ENCODE data around the gene BCAR1. TPM values are rescaled to one million over a fixed set of nuclear protein-coding genes. Genes with fewer than 3 reads are reported as not detected.

BCAR1 gene
- total and polyA plus RNA-seq, 2 of the 13 experiments (the other 11 are each of a cell fraction or from before 2014, with no cell fraction given): 48.1 to 51.7 TPM

DNA sequence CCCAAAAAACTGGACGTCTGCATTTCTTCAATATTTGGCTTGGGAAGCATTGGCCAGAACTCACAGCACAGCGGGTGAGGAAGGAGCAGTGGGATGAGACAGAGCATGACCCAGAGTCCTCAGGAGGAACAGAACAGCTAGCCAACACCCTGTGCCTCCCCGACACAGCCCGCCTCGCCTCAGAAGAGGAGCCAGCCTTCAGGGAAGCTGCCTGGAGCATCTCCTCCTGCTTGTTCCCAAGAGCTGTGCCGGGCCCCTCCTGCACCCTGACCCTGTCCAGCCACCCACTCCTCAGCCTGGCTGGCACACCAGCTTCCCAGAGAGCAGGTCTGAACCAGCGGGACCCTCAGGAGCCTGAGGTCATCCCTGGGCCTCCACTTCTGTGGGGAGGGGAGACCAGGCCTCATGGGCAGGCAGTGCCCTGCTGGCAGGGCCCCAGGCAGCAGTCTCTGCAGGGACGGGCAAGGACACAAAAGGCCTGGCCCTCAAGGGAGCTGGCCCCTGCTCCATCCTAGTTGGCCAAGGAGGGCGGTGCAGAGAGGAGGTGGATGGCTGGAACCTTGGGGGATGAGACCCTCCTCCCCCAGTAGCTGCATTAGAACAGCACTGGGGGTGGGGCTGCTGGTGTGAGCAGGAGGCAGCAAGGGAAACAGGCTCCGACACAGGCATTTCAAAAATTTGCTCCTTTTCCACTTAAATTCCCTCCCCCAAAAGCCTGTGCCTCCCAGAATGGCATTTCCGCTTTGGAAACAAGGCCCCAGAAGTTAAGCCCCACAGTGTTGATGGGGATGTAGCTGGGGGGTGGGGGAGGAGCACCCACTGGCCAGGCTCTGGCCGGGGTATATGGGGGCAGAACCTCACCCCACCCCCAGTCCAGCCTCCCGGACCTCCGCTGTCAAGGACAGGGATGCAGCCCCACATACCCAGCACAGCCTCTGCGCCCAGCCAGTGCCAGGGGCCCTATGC lies 1.8 kb upstream of the BCAR1 start:
- Histone ChIP-seq H2AFZ (ENCODE audit: low read length) (no peak overlapping the region), H3K4me3 (replicated peaks in 1 of 3; ENCODE audit: insufficient read depth in 1 of 3, low read depth in 2 of 3, low read length in 3 of 3) (peak overlapping the region in 1 of 3 experiments; percentile 70; a peak in 1 of 6 replicates), H3K27ac (ENCODE audit: extremely low read length, insufficient read depth, low read length) (no peak overlapping the region), H3K36me3 (replicated peaks in 1 of 2; ENCODE audit: control insufficient read depth in 1 of 2, insufficient read depth in 2 of 2, low read length in 2 of 2) (peaks cover 0 to 6% of the 10 kb centered on the region in 2 experiments; a peak in 2 of 5 replicates), H3K4me1 (ENCODE audit: insufficient read depth, low read length) (peaks cover 84% of the 10 kb centered on the region), H4K20me1 (ENCODE audit: insufficient read depth, low read length) (peaks cover 56% of the 10 kb centered on the region), H3K27me3 (ENCODE audit: control insufficient read depth in 1 of 2, insufficient read depth in 2 of 2, low read length in 2 of 2) (no peaks in the 10 kb centered on the region; a peak in 1 of 5 replicates), H3K9me3 (ENCODE audit: low read length) (no peaks in the 10 kb centered on the region), H3K9ac (ENCODE audit: insufficient read depth, low read depth, low read length) (peak overlapping the region; percentile 70; the same call in 1 of the 2 replicates), H3K4me2 (ENCODE audit: low read depth, low read length) (peak overlapping the region; percentile 97; the same call in 1 of the 2 replicates), H3K79me2 (ENCODE audit: insufficient read depth, low read length) (peaks cover 88% of the 10 kb centered on the region)
- ATAC-seq (no peak), DNase-seq (ENCODE audit: low spot score) (no peak), FAIRE-seq (no peak)
- POLR2A ChIA-PET: interaction anchor here (0.9 to 14.7 kb wide), 4 partner anchors 8 to 56 kb away, joined by 4 to 312 read pairs (median 79); no protein-coding TSS in a partner anchor
- TF ChIP-seq ZNF780A (CRISPR knock-in tag; IDR thresholded peaks at IDR 0.05) (no peak), ZNF607 (CRISPR knock-in tag; IDR thresholded peaks at IDR 0.05; ENCODE audit: borderline replicate concordance) (no peak), SYNCRIP (IDR thresholded peaks at IDR 0.05; ENCODE audit: insufficient read depth, low read depth, low read length) (no peak), HNRNPL (IDR thresholded peaks at IDR 0.05; ENCODE audit: low read depth, low read length) (peak; percentile 87), ZNF20 (CRISPR knock-in tag; IDR thresholded peaks at IDR 0.05) (no peak), ZNF367 (CRISPR knock-in tag; IDR thresholded peaks at IDR 0.05; ENCODE audit: borderline replicate concordance) (no peak), AGO2 (optimal IDR thresholded peaks at IDR 0.05; ENCODE audit: low read depth, low read length) (peak; percentile 77), BORCS8-MEF2B (CRISPR knock-in tag; IDR thresholded peaks at IDR 0.05) (0 out of 2 replicates have a peak, but pooled peaks have one; percentile 19)
- TF ChIP-seq, protein P1, sequence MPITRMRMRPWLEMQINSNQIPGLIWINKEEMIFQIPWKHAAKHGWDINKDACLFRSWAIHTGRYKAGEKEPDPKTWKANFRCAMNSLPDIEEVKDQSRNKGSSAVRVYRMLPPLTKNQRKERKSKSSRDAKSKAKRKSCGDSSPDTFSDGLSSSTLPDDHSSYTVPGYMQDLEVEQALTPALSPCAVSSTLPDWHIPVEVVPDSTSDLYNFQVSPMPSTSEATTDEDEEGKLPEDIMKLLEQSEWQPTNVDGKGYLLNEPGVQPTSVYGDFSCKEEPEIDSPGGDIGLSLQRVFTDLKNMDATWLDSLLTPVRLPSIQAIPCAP (CRISPR knock-in tag; IDR thresholded peaks at IDR 0.05; ENCODE audit: low read depth): no peak
- TF ChIP-seq, protein P2, sequence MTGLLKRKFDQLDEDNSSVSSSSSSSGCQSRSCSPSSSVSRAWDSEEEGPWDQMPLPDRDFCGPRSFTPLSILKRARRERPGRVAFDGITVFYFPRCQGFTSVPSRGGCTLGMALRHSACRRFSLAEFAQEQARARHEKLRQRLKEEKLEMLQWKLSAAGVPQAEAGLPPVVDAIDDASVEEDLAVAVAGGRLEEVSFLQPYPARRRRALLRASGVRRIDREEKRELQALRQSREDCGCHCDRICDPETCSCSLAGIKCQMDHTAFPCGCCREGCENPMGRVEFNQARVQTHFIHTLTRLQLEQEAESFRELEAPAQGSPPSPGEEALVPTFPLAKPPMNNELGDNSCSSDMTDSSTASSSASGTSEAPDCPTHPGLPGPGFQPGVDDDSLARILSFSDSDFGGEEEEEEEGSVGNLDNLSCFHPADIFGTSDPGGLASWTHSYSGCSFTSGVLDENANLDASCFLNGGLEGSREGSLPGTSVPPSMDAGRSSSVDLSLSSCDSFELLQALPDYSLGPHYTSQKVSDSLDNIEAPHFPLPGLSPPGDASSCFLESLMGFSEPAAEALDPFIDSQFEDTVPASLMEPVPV (CRISPR knock-in tag; IDR thresholded peaks at IDR 0.05): 0 out of 2 replicates have a peak, but pooled peaks have one; percentile 23
- TF ChIP-seq, protein P3, sequence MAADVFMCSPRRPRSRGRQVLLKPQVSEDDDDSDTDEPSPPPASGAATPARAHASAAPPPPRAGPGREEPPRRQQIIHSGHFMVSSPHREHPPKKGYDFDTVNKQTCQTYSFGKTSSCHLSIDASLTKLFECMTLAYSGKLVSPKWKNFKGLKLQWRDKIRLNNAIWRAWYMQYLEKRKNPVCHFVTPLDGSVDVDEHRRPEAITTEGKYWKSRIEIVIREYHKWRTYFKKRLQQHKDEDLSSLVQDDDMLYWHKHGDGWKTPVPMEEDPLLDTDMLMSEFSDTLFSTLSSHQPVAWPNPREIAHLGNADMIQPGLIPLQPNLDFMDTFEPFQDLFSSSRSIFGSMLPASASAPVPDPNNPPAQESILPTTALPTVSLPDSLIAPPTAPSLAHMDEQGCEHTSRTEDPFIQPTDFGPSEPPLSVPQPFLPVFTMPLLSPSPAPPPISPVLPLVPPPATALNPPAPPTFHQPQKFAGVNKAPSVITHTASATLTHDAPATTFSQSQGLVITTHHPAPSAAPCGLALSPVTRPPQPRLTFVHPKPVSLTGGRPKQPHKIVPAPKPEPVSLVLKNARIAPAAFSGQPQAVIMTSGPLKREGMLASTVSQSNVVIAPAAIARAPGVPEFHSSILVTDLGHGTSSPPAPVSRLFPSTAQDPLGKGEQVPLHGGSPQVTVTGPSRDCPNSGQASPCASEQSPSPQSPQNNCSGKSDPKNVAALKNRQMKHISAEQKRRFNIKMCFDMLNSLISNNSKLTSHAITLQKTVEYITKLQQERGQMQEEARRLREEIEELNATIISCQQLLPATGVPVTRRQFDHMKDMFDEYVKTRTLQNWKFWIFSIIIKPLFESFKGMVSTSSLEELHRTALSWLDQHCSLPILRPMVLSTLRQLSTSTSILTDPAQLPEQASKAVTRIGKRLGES (CRISPR knock-in tag; IDR thresholded peaks at IDR 0.05; ENCODE audit: borderline replicate concordance): no peak
- no TSS peak for BruUV-seq (replicated peaks)
- CTCF ChIA-PET (ENCODE audit: low intra/inter-chr PET ratio, low total read pairs): no interaction called here
- intact Hi-C loops (cut with micrococcal nuclease; ENCODE audit: unreplicated experiment) (loop anchor here (5.0 kb wide), 1 partner anchor 134 kb away; no protein-coding TSS in a partner anchor), in situ Hi-C loops (cut with HindIII; ENCODE audit: extremely low pct_ligation_motif_present, low pct_unique_long_range_greater_than_20kb) (no loop called here)
- 76% methylated on average over 13 of the region's 15 CpGs for WGBS (ENCODE audit: low lambda C conversion rate)

Data from HepG2 (cell line).